SK-N-SH treated with all-trans-retinoic acid at 6 μM for 48 hours (cell line): ENCODE measurements around the gene DYNC2H1.

ENCODE experiments used
- ATAC-seq: fragments of 200-7000 bp; cut with Tn5 transposase; 3 replicates; pipeline ENCODE4 v1.9.1; 2020; ENCODE audit warnings: mild to moderate bottlenecking, moderate library complexity
- ARNTL ChIP-seq: fragments of 450-650 bp; formaldehyde crosslinking; IDR thresholded peaks from 2 replicates; pipeline ENCODE4 v1.5.0; 2020; ENCODE audit warnings: low read depth, mild to moderate bottlenecking, moderate library complexity, borderline replicate concordance
- CREB5 ChIP-seq: fragments of 250-450 bp; sonication (Bioruptor Pico); IDR thresholded peaks from 2 replicates; pipeline ENCODE4 v1.5.1; 2020; ENCODE audit warnings: low read depth, mild to moderate bottlenecking, moderate library complexity
- CSDC2 ChIP-seq: fragments of 250-450 bp; sonication (Bioruptor Pico); IDR thresholded peaks from 2 replicates; pipeline ENCODE4 v1.5.0; 2020; ENCODE audit warnings: mild to moderate bottlenecking, moderate library complexity
- GLIS3 ChIP-seq: fragments of 250-450 bp; sonication (Bioruptor Pico); IDR thresholded peaks from 2 replicates; pipeline ENCODE4 v1.5.0; 2020; ENCODE audit warnings: mild to moderate bottlenecking, moderate library complexity
- ISL1 ChIP-seq: fragments of 250-450 bp; sonication (Bioruptor Pico); IDR thresholded peaks from 2 replicates; pipeline ENCODE4 v2.1.2; 2022; ENCODE audit warnings: mild to moderate bottlenecking, moderate library complexity
- PATZ1 ChIP-seq: fragments of 250-450 bp; sonication (Bioruptor Pico); IDR thresholded peaks from 2 replicates; pipeline ENCODE4 v1.8.0; 2020; ENCODE audit warnings: mild to moderate bottlenecking, moderate library complexity, borderline replicate concordance
- SNAI2 ChIP-seq: fragments of 250-450 bp; sonication (Bioruptor Pico); IDR thresholded peaks from 2 replicates; pipeline ENCODE4 v1.5.0; 2020; ENCODE audit warnings: mild to moderate bottlenecking, moderate library complexity
- TOX ChIP-seq: fragments of 250-450 bp; sonication (Bioruptor Pico); IDR thresholded peaks from 2 replicates; pipeline ENCODE4 v1.8.0; 2021; ENCODE audit warnings: mild to moderate bottlenecking, moderate library complexity, borderline replicate concordance
- TSHZ2 ChIP-seq: fragments of 250-450 bp; sonication (Bioruptor Pico); IDR thresholded peaks from 2 replicates; pipeline ENCODE4 v1.5.0; 2020; ENCODE audit warnings: mild to moderate bottlenecking, moderate library complexity
- ZC3H10 ChIP-seq: fragments of 250-450 bp; sonication (Bioruptor Pico); IDR thresholded peaks from 2 replicates; pipeline ENCODE4 v1.5.1; 2021; ENCODE audit warnings: mild to moderate bottlenecking, moderate library complexity
- ZFP3 ChIP-seq: fragments of 250-450 bp; sonication (Bioruptor Pico); IDR thresholded peaks from 2 replicates; pipeline ENCODE4 v1.5.0; 2020; ENCODE audit warnings: mild to moderate bottlenecking, moderate library complexity
- ZFP30 ChIP-seq: fragments of 450-650 bp; formaldehyde crosslinking; IDR thresholded peaks from 2 replicates; pipeline ENCODE4 v1.5.0; 2022; ENCODE audit warnings: mild to moderate bottlenecking, moderate library complexity
- ZNF565 ChIP-seq: fragments of 450-650 bp; formaldehyde crosslinking; conservative IDR thresholded peaks from 2 replicates; pipeline ENCODE4 v1.5.0; 2020; ENCODE audit warnings: low read depth, mild to moderate bottlenecking, moderate library complexity
- ZNF8 ChIP-seq: fragments of 450-650 bp; formaldehyde crosslinking; IDR thresholded peaks from 2 replicates; pipeline ENCODE4 v1.5.0; 2020; ENCODE audit warnings: mild to moderate bottlenecking, moderate library complexity
- TF ChIP-seq, protein P1 (sequence below): fragments of 250-450 bp; sonication (Bioruptor Pico); IDR thresholded peaks from 2 replicates; pipeline ENCODE4 v1.8.0; 2021; ENCODE audit warnings: low read depth, mild to moderate bottlenecking, moderate library complexity, borderline replicate concordance
- TF ChIP-seq, protein P2 (sequence below): fragments of 250-450 bp; sonication (Bioruptor Pico); IDR thresholded peaks from 2 replicates; pipeline ENCODE4 v1.5.1; 2021; ENCODE audit warnings: mild to moderate bottlenecking, moderate library complexity

DYNC2H1 gene

DNA sequence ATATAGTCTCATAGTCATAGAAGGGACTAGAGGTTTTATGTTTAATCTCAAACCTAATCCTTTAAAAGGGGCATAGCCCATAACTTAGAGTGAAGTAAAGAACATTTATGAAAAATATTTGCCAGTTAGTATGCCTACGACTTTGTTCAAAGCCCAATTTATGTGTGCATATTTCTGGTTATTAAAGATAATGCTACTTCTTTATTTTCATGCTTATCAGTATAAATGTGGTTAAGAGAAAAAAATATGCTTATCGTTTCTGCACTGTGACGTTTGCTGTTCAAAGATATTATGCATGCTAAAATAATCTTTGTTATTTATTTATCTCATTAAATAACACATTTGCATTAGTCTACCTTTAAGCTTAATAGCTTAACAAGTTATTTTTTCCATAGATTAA lies 343.9 kb downstream of the DYNC2H1 start (continued):
- TF ChIP-seq TSHZ2 (CRISPR knock-in tag) = no peak

DNA sequence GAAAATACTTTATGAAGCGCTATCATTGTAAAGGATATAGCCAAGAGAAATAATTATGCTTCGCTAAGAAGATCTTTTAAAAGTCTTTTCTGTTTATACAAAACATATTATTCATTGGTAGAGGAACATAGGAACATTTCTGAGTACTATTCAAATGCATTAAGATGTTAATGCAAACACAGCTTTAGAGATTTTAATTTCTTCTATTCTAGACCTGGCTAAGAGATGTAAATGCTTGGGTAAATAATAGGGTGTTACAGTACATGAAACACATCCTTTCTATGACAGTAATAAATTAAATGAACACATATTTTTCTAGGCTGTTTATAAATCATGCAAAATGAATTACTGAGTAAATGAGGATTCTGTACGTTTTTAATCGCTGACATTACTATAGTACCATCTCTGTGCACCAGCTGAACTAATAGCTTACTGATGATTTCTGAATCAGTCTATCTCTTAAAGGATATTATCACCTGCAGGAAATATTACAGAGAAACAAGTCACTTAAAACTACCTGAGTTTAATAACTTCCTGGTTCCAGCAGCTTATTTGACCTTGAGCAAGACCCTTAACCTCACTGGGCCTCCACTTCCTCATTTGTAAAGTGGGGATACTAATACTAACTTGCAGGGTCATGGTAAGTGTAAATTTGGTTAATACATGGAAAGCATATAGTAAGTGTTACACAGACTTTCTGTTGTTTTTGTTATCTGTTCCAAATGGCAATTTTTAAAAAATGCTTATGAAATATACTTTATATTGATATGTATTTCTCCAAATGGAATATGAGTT lies 344.9 kb downstream of the DYNC2H1 start:
- ATAC-seq = no peak
- TF ChIP-seq TSHZ2 (CRISPR knock-in tag) (no peak), GLIS3 (CRISPR knock-in tag) (no peak), PATZ1 (CRISPR knock-in tag) (no peak), ARNTL (CRISPR knock-in tag) (no peak), ZC3H10 (CRISPR knock-in tag) (no peak), TOX (CRISPR knock-in tag) (no peak), CSDC2 (no peak), ISL1 (CRISPR knock-in tag) (no peak), ZFP30 (CRISPR knock-in tag) (no peak), ZNF8 (CRISPR knock-in tag) (no peak)
- TF ChIP-seq, protein P1, sequence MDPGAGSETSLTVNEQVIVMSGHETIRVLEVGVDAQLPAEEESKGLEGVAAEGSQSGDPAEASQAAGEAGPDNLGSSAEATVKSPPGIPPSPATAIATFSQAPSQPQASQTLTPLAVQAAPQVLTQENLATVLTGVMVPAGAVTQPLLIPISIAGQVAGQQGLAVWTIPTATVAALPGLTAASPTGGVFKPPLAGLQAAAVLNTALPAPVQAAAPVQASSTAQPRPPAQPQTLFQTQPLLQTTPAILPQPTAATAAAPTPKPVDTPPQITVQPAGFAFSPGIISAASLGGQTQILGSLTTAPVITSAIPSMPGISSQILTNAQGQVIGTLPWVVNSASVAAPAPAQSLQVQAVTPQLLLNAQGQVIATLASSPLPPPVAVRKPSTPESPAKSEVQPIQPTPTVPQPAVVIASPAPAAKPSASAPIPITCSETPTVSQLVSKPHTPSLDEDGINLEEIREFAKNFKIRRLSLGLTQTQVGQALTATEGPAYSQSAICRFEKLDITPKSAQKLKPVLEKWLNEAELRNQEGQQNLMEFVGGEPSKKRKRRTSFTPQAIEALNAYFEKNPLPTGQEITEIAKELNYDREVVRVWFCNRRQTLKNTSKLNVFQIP (CRISPR knock-in tag) = no peak

DNA sequence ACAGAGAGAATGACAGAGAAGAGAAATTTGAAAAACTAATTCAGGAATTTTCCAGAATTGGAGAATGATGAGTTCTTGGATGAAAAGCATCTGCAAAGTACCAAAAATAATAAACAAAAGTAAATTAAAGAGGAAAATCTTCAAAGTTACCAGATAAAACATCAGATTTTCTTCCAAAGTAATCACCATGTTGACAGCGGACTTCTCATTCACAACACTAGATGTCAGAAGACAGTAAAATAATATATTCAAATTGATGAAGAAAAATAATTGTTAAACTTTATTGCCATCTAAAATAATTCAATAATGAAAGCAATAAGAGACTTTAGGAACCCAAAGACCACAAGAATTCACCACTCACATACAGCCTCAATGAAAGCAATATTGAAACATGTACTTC lies 355.2 kb downstream of the DYNC2H1 start:
- no peak for ATAC-seq
- TF ChIP-seq CSDC2 = no peak
- TF ChIP-seq, protein P1 (CRISPR knock-in tag) = no peak
- no peak for TF ChIP-seq ARNTL (CRISPR knock-in tag)
- TF ChIP-seq, protein P2, sequence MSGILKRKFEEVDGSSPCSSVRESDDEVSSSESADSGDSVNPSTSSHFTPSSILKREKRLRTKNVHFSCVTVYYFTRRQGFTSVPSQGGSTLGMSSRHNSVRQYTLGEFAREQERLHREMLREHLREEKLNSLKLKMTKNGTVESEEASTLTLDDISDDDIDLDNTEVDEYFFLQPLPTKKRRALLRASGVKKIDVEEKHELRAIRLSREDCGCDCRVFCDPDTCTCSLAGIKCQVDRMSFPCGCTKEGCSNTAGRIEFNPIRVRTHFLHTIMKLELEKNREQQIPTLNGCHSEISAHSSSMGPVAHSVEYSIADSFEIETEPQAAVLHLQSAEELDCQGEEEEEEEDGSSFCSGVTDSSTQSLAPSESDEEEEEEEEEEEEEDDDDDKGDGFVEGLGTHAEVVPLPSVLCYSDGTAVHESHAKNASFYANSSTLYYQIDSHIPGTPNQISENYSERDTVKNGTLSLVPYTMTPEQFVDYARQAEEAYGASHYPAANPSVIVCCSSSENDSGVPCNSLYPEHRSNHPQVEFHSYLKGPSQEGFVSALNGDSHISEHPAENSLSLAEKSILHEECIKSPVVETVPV (CRISPR knock-in tag) = no peak
- no peak for TF ChIP-seq ZFP30 (CRISPR knock-in tag)
- no peak for TF ChIP-seq ZFP3 (CRISPR knock-in tag)
- no peak for TF ChIP-seq TSHZ2 (CRISPR knock-in tag)
- no peak for TF ChIP-seq ZNF565 (CRISPR knock-in tag)
- no peak for TF ChIP-seq CREB5 (CRISPR knock-in tag)
- TF ChIP-seq SNAI2 = no peak
- TF ChIP-seq PATZ1 (CRISPR knock-in tag) = no peak
